OCI-LY1 (cell line): ENCODE data around the gene DUSP14.

ENCODE experiments used
- H2AFZ ChIP-seq: fragments of 200-600 bp; sonication (generic), shearing (Covaris generic); 2 replicates; pipeline ENCODE4 v1.6.0; 2014; ENCODE audit warnings: antibody characterized with exemption, mild to moderate bottlenecking, low read length
- H3F3A ChIP-seq: fragments of 200-600 bp; sonication (generic), shearing (Covaris generic); 2 replicates; pipeline ENCODE4 v1.6.0; 2014; ENCODE audit warnings: mild to moderate bottlenecking, antibody characterized with exemption, low read length, moderate library complexity; ENCODE audit not compliant: insufficient read depth
- H3K27ac ChIP-seq: fragments of 200-600 bp; sonication (generic); 2 replicates; pipeline ENCODE4 v1.5.1; 2014; ENCODE audit warnings: low read length, mixed run types, mild to moderate bottlenecking, low read depth; ENCODE audit not compliant: poor library complexity, severe bottlenecking
- H3K27me3 ChIP-seq: fragments of 200-600 bp; sonication (generic); 2 replicates; pipeline ENCODE4 v1.6.0; 2014; ENCODE audit warnings: antibody characterized with exemption, mild to moderate bottlenecking, low read length, moderate library complexity; ENCODE audit not compliant: insufficient read depth
- H3K36me3 ChIP-seq: fragments of 200-600 bp; sonication (generic); 2 replicates; pipeline ENCODE4 v1.6.1; 2014; ENCODE audit warnings: mild to moderate bottlenecking, antibody characterized with exemption, low read length, moderate library complexity, mixed read lengths; ENCODE audit not compliant: insufficient read depth
- H3K4me1 ChIP-seq: fragments of 200-600 bp; sonication (generic); 2 replicates; pipeline ENCODE4 v1.5.1; 2014; ENCODE audit warnings: mild to moderate bottlenecking, low read length, moderate library complexity; ENCODE audit not compliant: insufficient read depth, severe bottlenecking
- H3K4me2 ChIP-seq: fragments of 200-600 bp; sonication (generic), shearing (Covaris generic); 2 replicates; pipeline ENCODE4 v1.6.1; 2014; ENCODE audit warnings: low read length
- H3K4me3 ChIP-seq: fragments of 200-600 bp; sonication (generic); 2 replicates; pipeline ENCODE4 v1.5.1; 2014; ENCODE audit warnings: low read length, low read depth, mild to moderate bottlenecking, mixed read lengths; ENCODE audit not compliant: poor library complexity, severe bottlenecking
- H3K79me2 ChIP-seq: fragments of 200-600 bp; shearing (Covaris generic); 2 replicates; pipeline ENCODE4 v1.6.1; 2016; ENCODE audit warnings: mixed run types, low read length, mixed read lengths; ENCODE audit not compliant: insufficient read depth
- H3K9ac ChIP-seq: fragments of 200-600 bp; sonication (generic), shearing (Covaris generic); 2 replicates; pipeline ENCODE4 v1.6.1; 2014; ENCODE audit warnings: mild to moderate bottlenecking, low read length, mixed read lengths
- H3K9me2 ChIP-seq: fragments of 200-600 bp; sonication (generic), shearing (Covaris generic); 2 replicates; pipeline ENCODE4 v1.6.1; 2014; ENCODE audit warnings: low read depth, mild to moderate bottlenecking, low read length, mixed read lengths
- H3K9me3 ChIP-seq: fragments of 200-600 bp; shearing (Covaris generic); 2 replicates; pipeline ENCODE4 v1.6.1; 2014; ENCODE audit warnings: low read length, mixed read lengths
- H4K20me1 ChIP-seq: fragments of 200-600 bp; sonication (generic), shearing (Covaris generic); 2 replicates; pipeline ENCODE4 v1.6.0; 2016; ENCODE audit warnings: mild to moderate bottlenecking, low read length; ENCODE audit not compliant: insufficient read depth
- CTCF ChIP-seq: fragments of 200-600 bp; sonication (generic), shearing (Covaris generic); IDR thresholded peaks from 2 replicates; pipeline ENCODE4 v1.5.1; 2017; ENCODE audit warnings: mild to moderate bottlenecking, antibody characterized with exemption, low read length, moderate library complexity, mixed read lengths
- EZH2 ChIP-seq: fragments of 200-600 bp; sonication (generic), shearing (Covaris generic); IDR thresholded peaks from 2 replicates; pipeline ENCODE4 v1.8.0; 2017; ENCODE audit warnings: borderline replicate concordance, mixed run types, mild to moderate bottlenecking, antibody characterized with exemption, low read length, moderate library complexity, mixed read lengths

The DUSP14 gene

GRCh38 chr17:37478187-37478586 lies 11.5 kb upstream of the DUSP14 start:
- no peaks in the 10 kb centered on the region for H3K27me3 ChIP-seq
- H3K4me2 ChIP-seq, result no peak overlapping the region
- H3K27ac ChIP-seq, result no peak overlapping the region
- TF ChIP-seq CTCF, result no peak
- no peak for TF ChIP-seq EZH2
- H3K9me3 ChIP-seq, result no peaks in the 10 kb centered on the region
- H3K9me2 ChIP-seq, result no peaks in the 10 kb centered on the region
- H2AFZ ChIP-seq, result no peak overlapping the region
- H3K4me1 ChIP-seq, result peaks cover 1% of the 10 kb centered on the region
- H4K20me1 ChIP-seq, result no peaks in the 10 kb centered on the region
- H3K9ac ChIP-seq, result no peak overlapping the region
- H3K79me2 ChIP-seq, result no peaks in the 10 kb centered on the region
- H3F3A ChIP-seq, result no peaks in the 10 kb centered on the region
- H3K36me3 ChIP-seq, result peaks cover 63% of the 10 kb centered on the region
- H3K4me3 ChIP-seq, result no peak overlapping the region

GRCh38 chr17:37479025-37479424 lies 10.7 kb upstream of the DUSP14 start:
- Histone ChIP-seq H3K27ac (no peak overlapping the region), H3K9me2 (no peaks in the 10 kb centered on the region), H3K9ac (no peak overlapping the region), H3K79me2 (no peaks in the 10 kb centered on the region), H4K20me1 (no peaks in the 10 kb centered on the region), H2AFZ (no peak overlapping the region), H3K4me1 (peaks cover 6% of the 10 kb centered on the region), H3F3A (no peaks in the 10 kb centered on the region), H3K9me3 (no peaks in the 10 kb centered on the region), H3K36me3 (peaks cover 55% of the 10 kb centered on the region), H3K4me3 (no peak overlapping the region), H3K27me3 (no peaks in the 10 kb centered on the region), H3K4me2 (no peak overlapping the region)
- no peak for TF ChIP-seq EZH2
- TF ChIP-seq CTCF, result no peak

- Histone ChIP-seq H3K27me3 (no peaks in the 10 kb centered on the region), H3K9ac (no peak overlapping the region), H3K9me2 (no peaks in the 10 kb centered on the region), H3K27ac (no peak overlapping the region), H3K79me2 (no peaks in the 10 kb centered on the region), H3F3A (no peaks in the 10 kb centered on the region), H3K36me3 (peaks cover 43% of the 10 kb centered on the region), H2AFZ (no peak overlapping the region), H4K20me1 (no peaks in the 10 kb centered on the region), H3K4me3 (no peak overlapping the region), H3K9me3 (no peaks in the 10 kb centered on the region), H3K4me2 (no peak overlapping the region), H3K4me1 (peaks cover 6% of the 10 kb centered on the region)
- TF ChIP-seq EZH2 (no peak), CTCF (no peak)
These were observed 9.3 kb upstream of the DUSP14 start for GRCh38 chr17:37480427-37480826.
